GM12878 (cell line): Measurements from ENCODE around the gene ZGLP1. TPM values are rescaled to one million over a fixed set of nuclear protein-coding genes. Genes with fewer than 3 reads are reported as not detected.

ENCODE experiments used
- ATAC-seq: fragments of 200-7000 bp; cut with Tn5 transposase; 3 replicates; pipeline ENCODE4 v1.9.1; 2020; ENCODE audit warnings: mild to moderate bottlenecking, moderate library complexity
- BruUV-seq: library from RNA; stranded (reverse); fragments of 400-500 nt; replicated peaks from 2 replicates; lab custom pipeline; 2021; lab: Mats Ljungman, UMichigan
- CTCF ChIA-PET: fragments of 300-600 bp; sonication (Branson Sonifier 250); formaldehyde crosslinking; extraction: SDS; loops from one replicate; lab custom pipeline; 2021; ENCODE audit warnings: inconsistent platforms; lab: Yijun Ruan, JAX
- POLR2A ChIA-PET: fragments of 350-600 bp; formaldehyde crosslinking; extraction: SDS; loops from one replicate; lab custom pipeline; 2021; ENCODE audit warnings: inconsistent platforms; lab: Charles Lee
- RAD21 ChIA-PET: fragments of 300-600 bp; sonication (Branson Sonifier 250); formaldehyde crosslinking; loops from one replicate; lab custom pipeline; 2023; ENCODE audit warnings: antibody characterized with exemption; ENCODE audit not compliant: unreplicated experiment; lab: Charles Lee
- SMC1A ChIA-PET: fragments of 300-600 bp; sonication (Branson Sonifier 250); formaldehyde crosslinking; loops from one replicate; lab custom pipeline; 2023; ENCODE audit not compliant: unreplicated experiment, uncharacterized antibody; lab: Charles Lee
- DNase-seq: peaks from one replicate; pipeline ENCODE4 v3.0.0-alpha.2; 2011; ENCODE audit warnings: low read depth, low spot score
- FAIRE-seq: peaks from 3 replicates; lab custom pipeline; 2011; peaks lifted over from hg19 to GRCh38; lab: Jason Lieb, UNC
- H2AFZ ChIP-seq: 2 replicates; pipeline ENCODE4 v1.6.0; 2011; ENCODE audit warnings: low read depth, low read length, control low read depth; ENCODE audit not compliant: control insufficient read depth
- H3K27ac ChIP-seq: 2 replicates; pipeline ENCODE4 v1.5.1; 2011; ENCODE audit warnings: control low read depth; ENCODE audit not compliant: control insufficient read depth, insufficient read depth
- H3K27me3 ChIP-seq, 2 experiments: replicated peaks in 1 of 2; 2 replicates each; pipeline versions ENCODE4 v1.6.0 to v1.6.1; 2011; ENCODE audit warnings: low read length in 1 of 2; ENCODE audit not compliant: control insufficient read depth in 2 of 2, insufficient read depth in 2 of 2
- H3K36me3 ChIP-seq, 2 experiments: 2 replicates each; pipeline ENCODE4 v1.5.1; 2011; ENCODE audit warnings: low read length in 1 of 2; ENCODE audit not compliant: control insufficient read depth in 2 of 2, insufficient read depth in 2 of 2
- H3K4me1 ChIP-seq: 2 replicates; pipeline ENCODE4 v1.6.1; 2011; ENCODE audit warnings: mild to moderate bottlenecking, low read length, moderate library complexity, mixed read lengths; ENCODE audit not compliant: control insufficient read depth, insufficient read depth
- H3K4me2 ChIP-seq: 2 replicates; pipeline ENCODE4 v1.6.0; 2011; ENCODE audit warnings: control low read depth; ENCODE audit not compliant: control insufficient read depth, insufficient read depth
- H3K4me3 ChIP-seq: fragments of 200-600 bp; sonication (generic); 2 replicates; pipeline ENCODE4 v1.5.1; 2016
- H3K79me2 ChIP-seq: 2 replicates; pipeline ENCODE4 v1.6.0; 2011; ENCODE audit warnings: low read length; ENCODE audit not compliant: control insufficient read depth, insufficient read depth
- H3K9ac ChIP-seq: 2 replicates; pipeline ENCODE4 v1.8.0; 2011; ENCODE audit warnings: low read length, control low read depth, mixed read lengths; ENCODE audit not compliant: control insufficient read depth, insufficient read depth
- H3K9me3 ChIP-seq: replicated peaks from 3 replicates; pipeline ENCODE4 v1.5.1; 2011; ENCODE audit warnings: mild to moderate bottlenecking, low read length; ENCODE audit not compliant: control insufficient read depth, insufficient read depth
- H4K20me1 ChIP-seq: 2 replicates; pipeline ENCODE4 v1.6.0; 2011; ENCODE audit not compliant: control insufficient read depth, insufficient read depth
- CHD2 ChIP-seq: IDR thresholded peaks from 2 replicates; pipeline ENCODE4 v1.6.1; 2011; ENCODE audit warnings: low read depth, low read length, improper control_type of control experiment, borderline replicate concordance
- KDM1A ChIP-seq: fragments of 200-600 bp; sonication (generic); IDR thresholded peaks from 2 replicates; pipeline ENCODE4 v1.6.1; 2016; ENCODE audit warnings: borderline replicate concordance
- NBN ChIP-seq: fragments of 450-650 bp; IDR thresholded peaks from 2 replicates; pipeline ENCODE4 v1.6.1; 2016
- NFXL1 ChIP-seq: fragments of 450-650 bp; IDR thresholded peaks from 2 replicates; pipeline ENCODE4 v1.6.1; 2017; ENCODE audit warnings: antibody characterized with exemption, mild to moderate bottlenecking, borderline replicate concordance
- NFYA ChIP-seq: IDR thresholded peaks from 2 replicates; pipeline ENCODE4 v1.6.1; 2011; ENCODE audit warnings: low read depth, mild to moderate bottlenecking, low read length, improper control_type of control experiment, borderline replicate concordance
- PAX5 ChIP-seq: IDR thresholded peaks from 2 replicates; pipeline ENCODE4 v1.6.1; 2011; ENCODE audit warnings: low read depth, low read length, borderline replicate concordance
- RUNX3 ChIP-seq: IDR thresholded peaks from 2 replicates; pipeline ENCODE4 v1.6.1; 2012; ENCODE audit warnings: low read length, inconsistent platforms
- TBL1XR1 ChIP-seq: IDR thresholded peaks from 2 replicates; pipeline ENCODE4 v1.6.1; 2012; ENCODE audit warnings: low read depth, low read length, improper control_type of control experiment
- YBX1 ChIP-seq: fragments of 450-650 bp; IDR thresholded peaks from 2 replicates; pipeline ENCODE4 v1.6.1; 2016; ENCODE audit warnings: antibody characterized with exemption
- ZSCAN29 ChIP-seq: fragments of 450-650 bp; IDR thresholded peaks from 2 replicates; pipeline ENCODE4 v1.6.1; 2017; ENCODE audit warnings: mild to moderate bottlenecking, moderate library complexity
- WGBS: methylation state at CpG from one replicate; pipeline ENCODE4 v1.1.6; 2016; ENCODE audit warnings: low lambda C conversion rate; ENCODE audit not compliant: insufficient replicate concordance, insufficient coverage; ENCODE audit errors: missing lambda C conversion rate; 5-methylcytosine and 5-hydroxymethylcytosine counted together
- in situ Hi-C: fragments of 300-500 bp; cut with MboI; formaldehyde crosslinking; loops from 9 replicates; pipeline ENCODE4 v1.14.3; 2018; ENCODE audit warnings: mixed read lengths
- intact Hi-C: fragments of 100-400 bp; cut with micrococcal nuclease; formaldehyde crosslinking; loops from one replicate; pipeline ENCODE4 v1.14.2; 2022; ENCODE audit not compliant: unreplicated experiment
- polyA plus RNA-seq, 11 experiments: library from polyadenylated mRNA; depleted of rRNA in 4 of 11; unstranded in 6 of 11; stranded (reverse) in 5 of 11; fragments of >200 nt; fragmentation: Nextera tagmentation in 4 of 11; fragmentation: Illumina TruSeq in 1 of 11; extraction: Ambion mirVana in 4 of 11; extraction: Trizol in 1 of 11; gene quantifications; 1 replicate in 1 of 11; 2 replicates in 10 of 11; pipeline versions ENCODE4 v1.2.1 to v1.2.3, GENCODE V29; 2011 to 2016; ENCODE audit warnings: inconsistent platforms in 2 of 11, missing spikeins in 2 of 11, low read depth in 1 of 11
- total RNA-seq, 4 experiments: library from RNA; depleted of rRNA in 3 of 4; stranded (reverse); fragments of >200 nt in 3 of 4; fragmentation: Illumina TruSeq in 1 of 4; extraction: Trizol in 1 of 4; gene quantifications; 2 replicates each; pipeline versions ENCODE4 v1.2.1 to v1.2.3, GENCODE V29; 2013 to 2021
- TF ChIP-seq, protein P1 (sequence below): IDR thresholded peaks from 2 replicates; pipeline ENCODE4 v1.6.1; 2012; ENCODE audit warnings: mild to moderate bottlenecking, low read depth, low read length
- TF ChIP-seq, protein P2 (sequence below): fragments of 450-650 bp; IDR thresholded peaks from 2 replicates; pipeline ENCODE4 v1.6.1; 2017; ENCODE audit warnings: mild to moderate bottlenecking

The ZGLP1 gene
- total and polyA plus RNA-seq, 10 of the 15 experiments (the other 5 are each of a cell fraction or from before 2014, with no cell fraction given): 0.29 to 5.6 (median 1.3) TPM

DNA sequence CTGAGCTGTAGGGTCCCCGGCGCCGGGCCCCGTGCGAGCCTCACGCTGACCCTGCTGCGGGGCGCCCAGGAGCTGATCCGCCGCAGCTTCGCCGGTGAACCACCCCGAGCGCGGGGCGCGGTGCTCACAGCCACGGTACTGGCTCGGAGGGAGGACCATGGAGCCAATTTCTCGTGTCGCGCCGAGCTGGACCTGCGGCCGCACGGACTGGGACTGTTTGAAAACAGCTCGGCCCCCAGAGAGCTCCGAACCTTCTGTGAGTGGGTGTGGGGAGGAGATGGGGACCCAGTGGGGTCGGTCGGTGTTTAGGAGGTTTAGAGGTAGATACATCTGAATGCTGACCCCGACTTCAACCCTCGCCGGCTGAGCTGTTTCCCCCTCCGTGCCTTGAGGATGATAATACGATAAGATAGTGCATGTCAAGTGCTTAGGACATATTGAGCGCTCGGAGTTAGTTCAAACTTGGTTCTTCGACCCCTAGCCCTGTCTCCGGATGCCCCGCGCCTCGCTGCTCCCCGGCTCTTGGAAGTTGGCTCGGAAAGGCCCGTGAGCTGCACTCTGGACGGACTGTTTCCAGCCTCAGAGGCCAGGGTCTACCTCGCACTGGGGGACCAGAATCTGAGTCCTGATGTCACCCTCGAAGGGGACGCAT is 17.9 kb downstream of the ZGLP1 start:
- ChIA-PET POLR2A (interaction anchor here (0.6 to 1.3 kb wide), 9 partner anchors 12 to 264 kb away, joined by 3 to 7 read pairs (median 4); partner anchors contain the start of genes ICAM1 and TYK2), RAD21 (interaction anchor here (0.6 to 1.6 kb wide), 5 partner anchors 12 to 89 kb away, joined by 3 to 22 read pairs (median 5); partner anchors contain the start of genes ICAM1, RAVER1 and TYK2), SMC1A (interaction anchor here (0.5 to 1.8 kb wide), 8 partner anchors 15 to 144 kb away, joined by 3 to 14 read pairs (median 4); partner anchors contain the start of genes ICAM1 and TYK2), CTCF (interaction anchor here (1.0 to 1.8 kb wide), 6 partner anchors 21 to 97 kb away, joined by 3 to 7 read pairs (median 4); partner anchors contain the start of genes ICAM1 and RAVER1)
- intact Hi-C loops (no loop called here), in situ Hi-C loops (no loop called here)
- BruUV-seq: no TSS peak
- Histone ChIP-seq H3K36me3 (no peaks in the 10 kb centered on the region; a peak in 1 of 4 replicates), H3K4me2 (peak overlapping the region; percentile 98), H3K9me3 (no peaks in the 10 kb centered on the region; the same call in 2 of the 3 replicates), H3K27ac (no peak overlapping the region), H3K4me3 (peak overlapping the region; percentile 77), H3K79me2 (no peaks in the 10 kb centered on the region), H3K9ac (peak overlapping the region; percentile 7; the same call in 1 of the 2 replicates), H2AFZ (peak overlapping the region; percentile 70), H3K4me1 (peaks cover 57% of the 10 kb centered on the region), H4K20me1 (no peaks in the 10 kb centered on the region), H3K27me3 (peaks cover 3 to 16% of the 10 kb centered on the region in 2 experiments)
- no peak for DNase-seq
- no peak for FAIRE-seq
- ATAC-seq: no peak
- WGBS: under 1% methylated on average over 49 of the region's 49 CpGs
- no peak for TF ChIP-seq NBN
- TF ChIP-seq KDM1A: no peak
- TF ChIP-seq, protein P1, sequence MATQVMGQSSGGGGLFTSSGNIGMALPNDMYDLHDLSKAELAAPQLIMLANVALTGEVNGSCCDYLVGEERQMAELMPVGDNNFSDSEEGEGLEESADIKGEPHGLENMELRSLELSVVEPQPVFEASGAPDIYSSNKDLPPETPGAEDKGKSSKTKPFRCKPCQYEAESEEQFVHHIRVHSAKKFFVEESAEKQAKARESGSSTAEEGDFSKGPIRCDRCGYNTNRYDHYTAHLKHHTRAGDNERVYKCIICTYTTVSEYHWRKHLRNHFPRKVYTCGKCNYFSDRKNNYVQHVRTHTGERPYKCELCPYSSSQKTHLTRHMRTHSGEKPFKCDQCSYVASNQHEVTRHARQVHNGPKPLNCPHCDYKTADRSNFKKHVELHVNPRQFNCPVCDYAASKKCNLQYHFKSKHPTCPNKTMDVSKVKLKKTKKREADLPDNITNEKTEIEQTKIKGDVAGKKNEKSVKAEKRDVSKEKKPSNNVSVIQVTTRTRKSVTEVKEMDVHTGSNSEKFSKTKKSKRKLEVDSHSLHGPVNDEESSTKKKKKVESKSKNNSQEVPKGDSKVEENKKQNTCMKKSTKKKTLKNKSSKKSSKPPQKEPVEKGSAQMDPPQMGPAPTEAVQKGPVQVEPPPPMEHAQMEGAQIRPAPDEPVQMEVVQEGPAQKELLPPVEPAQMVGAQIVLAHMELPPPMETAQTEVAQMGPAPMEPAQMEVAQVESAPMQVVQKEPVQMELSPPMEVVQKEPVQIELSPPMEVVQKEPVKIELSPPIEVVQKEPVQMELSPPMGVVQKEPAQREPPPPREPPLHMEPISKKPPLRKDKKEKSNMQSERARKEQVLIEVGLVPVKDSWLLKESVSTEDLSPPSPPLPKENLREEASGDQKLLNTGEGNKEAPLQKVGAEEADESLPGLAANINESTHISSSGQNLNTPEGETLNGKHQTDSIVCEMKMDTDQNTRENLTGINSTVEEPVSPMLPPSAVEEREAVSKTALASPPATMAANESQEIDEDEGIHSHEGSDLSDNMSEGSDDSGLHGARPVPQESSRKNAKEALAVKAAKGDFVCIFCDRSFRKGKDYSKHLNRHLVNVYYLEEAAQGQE: no peak
- TF ChIP-seq ZSCAN29: no peak
- no peak for TF ChIP-seq TBL1XR1
- TF ChIP-seq YBX1: no peak
- no peak for TF ChIP-seq NFXL1
- TF ChIP-seq RUNX3: no peak
- no peak for TF ChIP-seq PAX5
- TF ChIP-seq, protein P2, sequence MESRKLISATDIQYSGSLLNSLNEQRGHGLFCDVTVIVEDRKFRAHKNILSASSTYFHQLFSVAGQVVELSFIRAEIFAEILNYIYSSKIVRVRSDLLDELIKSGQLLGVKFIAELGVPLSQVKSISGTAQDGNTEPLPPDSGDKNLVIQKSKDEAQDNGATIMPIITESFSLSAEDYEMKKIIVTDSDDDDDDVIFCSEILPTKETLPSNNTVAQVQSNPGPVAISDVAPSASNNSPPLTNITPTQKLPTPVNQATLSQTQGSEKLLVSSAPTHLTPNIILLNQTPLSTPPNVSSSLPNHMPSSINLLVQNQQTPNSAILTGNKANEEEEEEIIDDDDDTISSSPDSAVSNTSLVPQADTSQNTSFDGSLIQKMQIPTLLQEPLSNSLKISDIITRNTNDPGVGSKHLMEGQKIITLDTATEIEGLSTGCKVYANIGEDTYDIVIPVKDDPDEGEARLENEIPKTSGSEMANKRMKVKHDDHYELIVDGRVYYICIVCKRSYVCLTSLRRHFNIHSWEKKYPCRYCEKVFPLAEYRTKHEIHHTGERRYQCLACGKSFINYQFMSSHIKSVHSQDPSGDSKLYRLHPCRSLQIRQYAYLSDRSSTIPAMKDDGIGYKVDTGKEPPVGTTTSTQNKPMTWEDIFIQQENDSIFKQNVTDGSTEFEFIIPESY: no peak
- no peak for TF ChIP-seq CHD2
- no peak for TF ChIP-seq NFYA
